Heart right ventricle (tissue), 16 donors: Measurements from ENCODE around the gene ABCC12. TPM values are rescaled to one million over a fixed set of nuclear protein-coding genes. Genes with fewer than 3 reads are reported as not detected.

Source experiments
- ATAC-seq, 8 donors: fragments of 200-7000 bp; cut with Tn5 transposase; one replicate each; pipeline ENCODE4 v1.9.1; 2020; ENCODE audit warnings: mild to moderate bottlenecking in 8 of 8, moderate library complexity in 8 of 8, moderate number of reproducible peaks in 1 of 8
- DNase-seq, 2 donors: peaks; one replicate each; pipeline ENCODE4 v3.0.0-alpha.2; 2020
- H3K27ac ChIP-seq, 10 donors: fragments of 200-600 bp; sonication (generic) in 2 of 10; one replicate each; pipeline versions ENCODE4 v1.5.0 to v1.8.0; 2020 to 2022; ENCODE audit warnings: mild to moderate bottlenecking in 3 of 10
- H3K27me3 ChIP-seq, 7 donors: fragments of 200-600 bp; one replicate each; pipeline ENCODE4 v1.8.0; 2021 to 2022; ENCODE audit warnings: mild to moderate bottlenecking in 2 of 7
- H3K36me3 ChIP-seq, 9 donors: fragments of 200-600 bp; sonication (generic) in 1 of 9; one replicate each; pipeline versions ENCODE4 v1.5.0 to v1.8.0; 2020 to 2022; ENCODE audit warnings: mild to moderate bottlenecking in 2 of 9
- H3K4me1 ChIP-seq, 9 donors: fragments of 200-600 bp; sonication (generic) in 1 of 9; one replicate each; pipeline versions ENCODE4 v1.5.0 to v1.8.0; 2020 to 2022; ENCODE audit warnings: mild to moderate bottlenecking in 4 of 9
- H3K4me3 ChIP-seq, 10 donors: fragments of 200-600 bp; sonication (generic) in 2 of 10; one replicate each; pipeline versions ENCODE4 v1.5.0 to v1.8.0; 2020 to 2022; ENCODE audit warnings: mild to moderate bottlenecking in 7 of 10, moderate library complexity in 2 of 10
- H3K9me3 ChIP-seq, 11 donors: fragments of 200-600 bp in 10 of 11; sonication (generic) in 2 of 11; one replicate each; pipeline versions ENCODE4 v1.5.0 to v1.8.0; 2013 to 2022; ENCODE audit warnings: mild to moderate bottlenecking in 2 of 11, control low read depth in 1 of 11, moderate library complexity in 1 of 11
- CTCF ChIP-seq, 9 donors: fragments of 200-600 bp; sonication (generic) in 2 of 9; IDR thresholded peaks; one replicate each; pipeline versions ENCODE4 v1.5.0 to v1.8.0; 2021 to 2022; ENCODE audit warnings: antibody characterized with exemption in 9 of 9, mild to moderate bottlenecking in 5 of 9, moderate library complexity in 1 of 9
- WGBS, 2 donors: extraction: QIAGEN DNeasy Blood & Tissue Kit; methylation state at CpG; one replicate each; pipeline ENCODE4 v1.1.7; 2013; ENCODE audit warnings: inconsistent platforms in 1 of 2; 5-methylcytosine and 5-hydroxymethylcytosine counted together
- intact Hi-C, 10 donors: fragments of 100-400 bp; cut with DNase I; formaldehyde crosslinking; loops; one replicate each; pipeline versions ENCODE4 v1.11.1 to v1.14.2; 2022
- polyA plus RNA-seq, 2 donors: library from polyadenylated mRNA; stranded (reverse); fragments of 200-250 nt; gene quantifications; one replicate each; pipeline ENCODE4 v1.2.3, GENCODE V29; 2013
- total RNA-seq, 10 donors: library from RNA; stranded (reverse); fragmentation: NEBNext Ultra II Directional in 3 of 10; extraction: Animal tissue kit (Norgen Biotek cat#: 25700) in 3 of 10; gene quantifications; one replicate each; pipeline versions ENCODE4 v1.2.1 to v1.2.4, GENCODE V29; 2021 to 2023
- donor health status: Arrhythmogenic right ventricular cardiomyopathy.
- donor health status: ischemic (EF 13 %, LVEDD 7.1; RV severe dilation, severe dysfunction).
- donor health status: healthy with polysubstance abuse.
- donor health status: DM: no; HTN: yes; CAD: no.
- donor health status: DM: no; HTN: no; CAD: no.
- donor health status: ischemic (EF 25% LVEDD 6.9; RV normal size, moderate dysfunction).
- donor health status: ischemic (EF 25% LVEDD 5.7; RV mildly dilated, moderate dysfunction).
- donor health status: healthy.
- donor health status: DM: yes; HTN: yes; CAD: no.
- donor health status: Ischemic cardiomyopathy.
- donor health status: ischemic (EF 35%, LVEDD 5.7; RV mildly dilated, moderate dysfunction).
- donor health status: nonischemic (EF 11% LVEDD 7.7; RV severe dilation, severe dysfunction).
- donor health status: DM: yes; HTN: yes; CAD: no.
- donor health status: PGD.
- donor health status: ischemic (EF 29% LVEDD 5.4; RV normal size, mild dysfunction).
- donor health status: nonischemic (EF 23%, LVEDD 6.1; RV moderate dilation, normal function).

The ABCC12 gene
- total and polyA plus RNA-seq, 12 donors = 0.01 to 0.20 (median 0.07) TPM; not detected in 9

DNA sequence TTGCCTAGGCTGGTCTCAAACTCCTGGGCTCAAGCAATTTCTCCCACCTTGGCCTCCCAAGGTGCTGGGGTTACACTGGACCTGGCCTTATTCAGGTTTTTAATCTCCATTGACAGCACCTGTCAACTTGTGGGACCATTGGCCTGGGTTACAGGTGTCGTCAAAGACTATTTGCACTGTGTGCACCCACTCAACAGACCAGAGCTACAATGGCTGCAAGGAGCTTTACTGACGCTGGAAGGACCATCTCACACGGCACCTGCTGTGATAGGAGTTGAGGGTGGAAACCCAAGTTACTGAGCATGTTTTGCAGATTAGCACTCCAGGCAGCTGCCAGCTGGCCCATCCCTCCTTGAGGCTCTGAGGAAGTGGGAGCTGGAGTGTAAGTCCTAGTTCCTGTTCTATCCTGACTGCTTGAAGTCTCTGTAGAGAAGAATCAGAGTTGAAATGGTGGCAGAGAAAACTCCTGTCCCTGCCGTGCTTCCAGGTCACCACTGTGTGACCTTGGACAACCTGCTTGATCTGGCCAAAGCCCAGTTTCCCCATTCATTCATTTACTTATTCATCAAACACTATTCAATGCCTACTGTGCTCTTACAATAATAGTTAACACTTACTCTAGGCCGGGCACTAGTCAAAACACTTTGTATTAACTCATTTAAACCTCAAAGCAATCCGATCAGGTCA, 45.9 kb upstream of the ABCC12 start:
- 67 to 74% methylated on average over 6 of the region's 6 CpGs for WGBS, 2 donors
- intact Hi-C loops = no loop called here
- no peak for TF ChIP-seq CTCF (IDR thresholded peaks at IDR 0.05)

GRCh38 chr16:48197294-48197693, 41.5 kb upstream of the ABCC12 start:
- Histone ChIP-seq H3K4me1 (no peaks in the 10 kb centered on the region), H3K36me3 (no peaks in the 10 kb centered on the region), H3K27ac (no peak overlapping the region), H3K9me3 (peaks cover 0 to 6% (median 0%) of the 10 kb centered on the region in 11 donors), H3K4me3 (no peak overlapping the region), H3K27me3 (no peaks in the 10 kb centered on the region)
- no peak for TF ChIP-seq CTCF (IDR thresholded peaks at IDR 0.05)
- intact Hi-C loops = no loop called here
- DNase-seq (no peak), ATAC-seq (no peak)
- 77 to 83% methylated on average over 3 of the region's 3 CpGs for WGBS, 2 donors

More for the DNA sequence above, 45.9 kb upstream of the ABCC12 start:
- H3K4me3 ChIP-seq = no peak overlapping the region
- peaks cover 0 to 6% (median 0%) of the 10 kb centered on the region in 11 donors for H3K9me3 ChIP-seq
- no peaks in the 10 kb centered on the region for H3K4me1 ChIP-seq
- DNase-seq = no peak
- no peak for ATAC-seq
- H3K36me3 ChIP-seq = no peaks in the 10 kb centered on the region
- no peak overlapping the region for H3K27ac ChIP-seq
- peaks cover 0 to 3% (median 0%) of the 10 kb centered on the region in 7 donors for H3K27me3 ChIP-seq

GRCh38 chr16:48194828-48195556, 39.2 kb upstream of the ABCC12 start:
- H3K4me3 ChIP-seq = no peak overlapping the region
- no peak for DNase-seq
- no peaks in the 10 kb centered on the region for H3K4me1 ChIP-seq
- WGBS, 2 donors = 48 to 52% methylated on average over 5 of the region's 5 CpGs
- intact Hi-C loops = no loop called here
- H3K27ac ChIP-seq = no peak overlapping the region
- peaks cover 0 to 6% (median 0%) of the 10 kb centered on the region in 11 donors for H3K9me3 ChIP-seq
- ATAC-seq = no peak
- no peaks in the 10 kb centered on the region for H3K36me3 ChIP-seq
- no peaks in the 10 kb centered on the region for H3K27me3 ChIP-seq
- no peak for TF ChIP-seq CTCF (IDR thresholded peaks at IDR 0.05)

DNA sequence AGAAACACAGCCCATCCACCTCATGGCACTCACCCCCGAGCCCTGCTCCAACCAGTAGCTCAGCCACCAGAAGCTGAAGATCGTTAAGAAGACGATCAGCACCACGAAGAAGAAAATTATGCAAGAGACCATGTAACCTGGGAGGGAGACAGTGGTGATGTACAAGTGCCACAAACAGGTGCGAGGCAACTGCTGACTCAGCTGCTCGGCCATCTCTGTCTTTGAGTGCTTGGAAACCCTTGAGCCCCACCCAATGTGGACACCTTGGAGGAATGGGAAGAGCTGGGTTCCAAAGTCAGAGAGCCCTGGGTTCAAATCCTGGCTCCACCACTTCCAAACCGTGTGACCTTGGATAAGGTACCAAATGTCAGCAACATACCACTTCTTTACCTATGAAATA, 38.1 kb upstream of the ABCC12 start:
- Histone ChIP-seq H3K27me3 (no peaks in the 10 kb centered on the region), H3K27ac (no peak overlapping the region), H3K4me3 (no peak overlapping the region), H3K4me1 (peaks cover 0 to 3% (median 0%) of the 10 kb centered on the region in 9 donors), H3K36me3 (no peaks in the 10 kb centered on the region), H3K9me3 (peaks cover 0 to 6% (median 0%) of the 10 kb centered on the region in 11 donors)
- no peak for DNase-seq
- TF ChIP-seq CTCF (IDR thresholded peaks at IDR 0.05) = no peak
- no peak for ATAC-seq
- WGBS, 2 donors = 90 to 91% methylated on average over 7 of the region's 7 CpGs
- intact Hi-C loops = no loop called here
